Ovary (tissue), 9 donors: ENCODE data around the gene ASB1. TPM values are rescaled to one million over a fixed set of nuclear protein-coding genes. Genes with fewer than 3 reads are reported as not detected.

Experiments
- DNase-seq, 5 donors: peaks; one replicate each; pipeline ENCODE4 v3.0.0-alpha.2; 2019 to 2020
- H3K27ac ChIP-seq, 2 donors: fragments of 200-600 bp; one replicate each; pipeline versions ENCODE4 v1.5.1 to v1.8.0; 2019 to 2022
- H3K27me3 ChIP-seq: fragments of 200-600 bp; one replicate; pipeline ENCODE4 v1.8.0; 2022
- H3K36me3 ChIP-seq: fragments of 200-600 bp; sonication (generic); one replicate; pipeline ENCODE4 v1.5.1; 2019
- H3K4me1 ChIP-seq: one replicate; pipeline ENCODE4 v1.8.1; 2013; ENCODE audit warnings: mild to moderate bottlenecking, moderate library complexity; ENCODE audit not compliant: insufficient read depth
- H3K4me3 ChIP-seq: fragments of 200-600 bp; sonication (generic); one replicate; pipeline ENCODE4 v1.5.1; 2017
- H3K9me3 ChIP-seq, 2 donors: fragments of 200-600 bp in 1 of 2; sonication (generic) in 1 of 2; one replicate each; pipeline versions ENCODE4 v1.5.1 to v1.8.1; 2013 to 2019; ENCODE audit warnings: mild to moderate bottlenecking in 1 of 2, moderate library complexity in 1 of 2
- CTCF ChIP-seq, 3 donors: fragments of 450-650 bp in 2 of 3; fragments of 200-600 bp in 1 of 3; IDR thresholded peaks; one replicate each; pipeline versions ENCODE4 v1.5.1 to v1.8.0; 2016 to 2022; ENCODE audit warnings: antibody characterized with exemption in 3 of 3, mild to moderate bottlenecking in 1 of 3
- EP300 ChIP-seq: sonication (generic); formaldehyde crosslinking; IDR thresholded peaks from one replicate; pipeline ENCODE4 v1.6.1; 2017; ENCODE audit warnings: antibody characterized with exemption
- POLR2A ChIP-seq: fragments of 450-650 bp; IDR thresholded peaks from one replicate; pipeline ENCODE4 v1.6.1; 2017; ENCODE audit warnings: antibody characterized with exemption, mild to moderate bottlenecking, moderate library complexity
- WGBS, 3 donors: extraction: QIAGEN DNeasy Blood & Tissue Kit in 1 of 3; methylation state at CpG; one replicate each; pipeline versions ENCODE4 v1.1.5 to v1.1.7; 2013 to 2017; 5-methylcytosine and 5-hydroxymethylcytosine counted together
- intact Hi-C, 4 donors: fragments of 100-400 bp; cut with DNase I; formaldehyde crosslinking; loops; one replicate each; pipeline versions ENCODE4 v1.11.0 to v1.15.1; 2022 to 2023
- polyA plus RNA-seq, 2 donors: library from polyadenylated mRNA; stranded (reverse); fragments of 200-250 nt in 1 of 2; fragments of 350-450 nt in 1 of 2; fragmentation: Illumina TruSeq in 1 of 2; extraction: RNeasy Lipid Tissue Mini Kit (QIAGEN cat#74804) in 1 of 2; gene quantifications; one replicate each; pipeline ENCODE4 v1.2.3, GENCODE V29; 2013 to 2014
- total RNA-seq, 7 donors: library from RNA; depleted of rRNA in 2 of 7; stranded (reverse); fragments of >200 nt in 2 of 7; fragmentation: NEBNext Ultra II Directional in 3 of 7; extraction: Animal tissue kit (Norgen Biotek cat#: 25700) in 3 of 7; gene quantifications; one replicate each; pipeline versions ENCODE4 v1.1.0 to v1.2.4, GENCODE V29; 2016 to 2023
- donor health status: DM: no; HTN: no; CAD: no; lungs with moderate emphysema.
- donor health status: DM: no; HTN: no; CAD: no.
- donor health status: Bipolar disorder and iron deficiency.
- donor health status: DM: yes; HTN: yes; CAD: no.
- donor health status: DM: no; HTN: no; CAD: no.
- donor health status: DM: yes; HTN: yes; CAD: no.

Gene ASB1
- total and polyA plus RNA-seq, 9 donors = 9.3 to 34.0 (median 29.6) TPM

- intact Hi-C loops = no loop called here
- Histone ChIP-seq H3K4me1 (no peaks in the 10 kb centered on the region), H3K4me3 (no peak overlapping the region), H3K27me3 (no peaks in the 10 kb centered on the region), H3K36me3 (no peaks in the 10 kb centered on the region), H3K27ac (no peak overlapping the region), H3K9me3 (peaks cover 0 to 3% of the 10 kb centered on the region in 2 donors)
- 93 to 96% (median 94%) methylated on average over 4 of the region's 4 CpGs for WGBS, 3 donors
- TF ChIP-seq CTCF (IDR thresholded peaks at IDR 0.05) (no peak), POLR2A (no peak), EP300 (no peak)
- DNase-seq = no peak
Measured at GRCh38 chr2:238478216-238478615, 51.5 kb downstream of the ASB1 start.

- Histone ChIP-seq H3K36me3 (no peaks in the 10 kb centered on the region), H3K27me3 (no peaks in the 10 kb centered on the region), H3K27ac (no peak overlapping the region), H3K4me1 (no peaks in the 10 kb centered on the region), H3K4me3 (no peak overlapping the region), H3K9me3 (no peaks in the 10 kb centered on the region)
- intact Hi-C loops = no loop called here
- DNase-seq = no peak
- WGBS, 3 donors = 83 to 96% (median 92%) methylated on average over 1 of the region's 1 CpG
- TF ChIP-seq CTCF (IDR thresholded peaks at IDR 0.05) = no peak
- TF ChIP-seq EP300 = no peak
- no peak for TF ChIP-seq POLR2A
Measured at GRCh38 chr2:238479847-238480246, 53.1 kb downstream of the ASB1 start.

GRCh38 chr2:238483021-238483420 lies 56.3 kb downstream of the ASB1 start:
- Histone ChIP-seq H3K27ac (no peak overlapping the region), H3K36me3 (no peaks in the 10 kb centered on the region), H3K4me3 (no peak overlapping the region), H3K9me3 (no peaks in the 10 kb centered on the region), H3K4me1 (no peaks in the 10 kb centered on the region), H3K27me3 (no peaks in the 10 kb centered on the region)
- no peak for TF ChIP-seq CTCF (IDR thresholded peaks at IDR 0.05)
- TF ChIP-seq POLR2A = no peak
- no peak for TF ChIP-seq EP300
- intact Hi-C loops = no loop called here
- whole genome bisulfite sequencing, 3 donors = 72 to 82% (median 78%) methylated on average over 6 of the region's 6 CpGs
- no peak for DNase-seq

- no peaks in the 10 kb centered on the region for H3K36me3 ChIP-seq
- H3K4me3 ChIP-seq = no peak overlapping the region
- no peaks in the 10 kb centered on the region for H3K4me1 ChIP-seq
- no peak overlapping the region for H3K27ac ChIP-seq
- H3K27me3 ChIP-seq = no peaks in the 10 kb centered on the region
- intact Hi-C loops = no loop called here
- no peak for TF ChIP-seq POLR2A
- no peak for TF ChIP-seq EP300
- TF ChIP-seq CTCF (IDR thresholded peaks at IDR 0.05) = no peak
- H3K9me3 ChIP-seq = no peaks in the 10 kb centered on the region
- DNase-seq = no peak
- WGBS, 3 donors = 65 to 74% (median 73%) methylated on average over 8 of the region's 8 CpGs
Measured at GRCh38 chr2:238483656-238484055, 56.9 kb downstream of the ASB1 start.
